K562 (cell line): ENCODE data around the gene COL24A1. TPM values are rescaled to one million over a fixed set of nuclear protein-coding genes. Genes with fewer than 3 reads are reported as not detected.

Experiments
- ATAC-seq: fragments of 200-7000 bp; cut with Tn5 transposase; 3 replicates; pipeline ENCODE4 v1.9.1; 2020; ENCODE audit warnings: moderate library complexity
- BruUV-seq: library from RNA; stranded (reverse); fragments of 400-500 nt; replicated peaks from 2 replicates; lab custom pipeline; 2021; lab: Mats Ljungman, UMichigan
- CTCF ChIA-PET: fragments of 300-600 bp; formaldehyde crosslinking; extraction: SDS; loops from one replicate; lab custom pipeline; 2021; ENCODE audit warnings: low intra/inter-chr PET ratio; lab: Yijun Ruan, JAX
- POLR2A ChIA-PET: fragments of 300-600, 350-650 bp; sonication (Branson Sonifier 250); formaldehyde crosslinking; extraction: SDS; loops from one replicate; lab custom pipeline; 2021; ENCODE audit warnings: antibody characterized with exemption, inconsistent platforms; lab: Yijun Ruan, JAX
- DNase-seq, 4 experiments: peaks; one replicate each; pipeline versions ENCODE4 v3.0.0 to v3.0.0-alpha.2; 2011 to 2018; ENCODE audit warnings: low spot score in 3 of 4, mixed read lengths in 3 of 4; ENCODE audit errors: extremely low read depth in 1 of 4
- FAIRE-seq: peaks from 2 replicates; lab custom pipeline; 2011; peaks lifted over from hg19 to GRCh38; lab: Jason Lieb, UNC
- H2AFZ ChIP-seq: 2 replicates; pipeline ENCODE4 v1.6.0; 2011; ENCODE audit warnings: low read depth, low read length, control low read depth, inconsistent platforms
- H3K27ac ChIP-seq: fragments of 200-600 bp; 3 replicates; pipeline ENCODE4 v1.8.0; 2011; ENCODE audit warnings: low read depth, mild to moderate bottlenecking, control low read depth, inconsistent platforms, low read length, moderate library complexity, mixed read lengths; ENCODE audit errors: extremely low read depth
- H3K27me3 ChIP-seq, 2 experiments: fragments of 300-600 bp in 1 of 2; 2 replicates in 1 of 2; 3 replicates in 1 of 2; pipeline versions ENCODE4 v1.6.0 to v1.8.0; 2011; ENCODE audit warnings: inconsistent platforms in 2 of 2, low read length in 2 of 2, mild to moderate bottlenecking in 1 of 2, mixed read lengths in 1 of 2, moderate library complexity in 1 of 2; ENCODE audit not compliant: control insufficient read depth in 2 of 2, insufficient read depth in 2 of 2
- H3K36me3 ChIP-seq: fragments of 300-600 bp; 3 replicates; pipeline ENCODE4 v1.8.0; 2011; ENCODE audit warnings: mild to moderate bottlenecking, low read length, inconsistent platforms; ENCODE audit not compliant: control insufficient read depth, insufficient read depth
- H3K4me1 ChIP-seq, 2 experiments: fragments of 200-600 bp in 1 of 2; replicated peaks in 1 of 2; 2 replicates in 1 of 2; 3 replicates in 1 of 2; pipeline versions ENCODE4 v1.5.1 to v1.8.0; 2011; ENCODE audit warnings: inconsistent platforms in 2 of 2, low read length in 2 of 2, mild to moderate bottlenecking in 1 of 2, mixed read lengths in 1 of 2, moderate library complexity in 1 of 2; ENCODE audit not compliant: control insufficient read depth in 2 of 2, insufficient read depth in 2 of 2
- H3K4me2 ChIP-seq: 2 replicates; pipeline ENCODE4 v1.6.1; 2011; ENCODE audit warnings: low read length, control low read depth, inconsistent platforms, mixed read lengths; ENCODE audit not compliant: insufficient read depth
- H3K4me3 ChIP-seq: fragments of 200-600 bp; sonication (generic), shearing (Covaris generic); 2 replicates; pipeline ENCODE4 v1.5.1; 2016; ENCODE audit warnings: control low read depth, inconsistent platforms
- H3K79me2 ChIP-seq: fragments of 200-600 bp; 3 replicates; pipeline ENCODE4 v1.8.0; 2011; ENCODE audit warnings: low read length, inconsistent platforms; ENCODE audit not compliant: control insufficient read depth, insufficient read depth
- H3K9ac ChIP-seq, 2 experiments: 2 replicates each; pipeline versions ENCODE4 v1.6.0 to v1.6.1; 2011; ENCODE audit warnings: low read depth in 2 of 2, low read length in 2 of 2, control low read depth in 1 of 2, inconsistent platforms in 1 of 2, mild to moderate bottlenecking in 1 of 2, mixed read lengths in 1 of 2; ENCODE audit not compliant: insufficient read depth in 1 of 2
- H3K9me1 ChIP-seq: one replicate; pipeline ENCODE4 v1.6.0; 2011; ENCODE audit warnings: inconsistent platforms, mild to moderate bottlenecking, low read length, moderate library complexity; ENCODE audit not compliant: control insufficient read depth, insufficient read depth
- H3K9me3 ChIP-seq: replicated peaks from 2 replicates; pipeline ENCODE4 v1.5.1; 2011; ENCODE audit warnings: low read depth, low read length, inconsistent platforms; ENCODE audit not compliant: control insufficient read depth, insufficient read depth
- H4K20me1 ChIP-seq: replicated peaks from 2 replicates; pipeline ENCODE4 v1.6.1; 2011; ENCODE audit warnings: low read length, inconsistent platforms, mixed read lengths; ENCODE audit not compliant: control insufficient read depth, insufficient read depth
- BRD4 ChIP-seq: fragments of 200-600 bp; sonication (generic); IDR thresholded peaks from 2 replicates; pipeline ENCODE4 v1.6.1; 2017; ENCODE audit warnings: inconsistent platforms
- CBX5 ChIP-seq: IDR thresholded peaks from 2 replicates; pipeline ENCODE4 v1.6.1; 2014; ENCODE audit warnings: low read depth, borderline replicate concordance
- CXXC5 ChIP-seq: fragments of 250-450 bp; sonication (Bioruptor Pico); IDR thresholded peaks from 2 replicates; pipeline ENCODE4 v1.8.0; 2022; ENCODE audit warnings: inconsistent platforms, mild to moderate bottlenecking, moderate library complexity
- DACH1 ChIP-seq: fragments of 450-650 bp; IDR thresholded peaks from 2 replicates; pipeline ENCODE4 v1.6.1; 2018; ENCODE audit not compliant: partially characterized antibody
- ILK ChIP-seq: fragments of 450-650 bp; IDR thresholded peaks from 2 replicates; pipeline ENCODE4 v1.6.1; 2016; ENCODE audit warnings: missing genetic modification characterization, low read depth, mild to moderate bottlenecking, missing compliant biosample characterization, moderate library complexity, borderline replicate concordance
- MEF2D ChIP-seq: conservative IDR thresholded peaks from 2 replicates; pipeline ENCODE4 v1.6.1; 2016; ENCODE audit warnings: low read depth, missing genetic modification characterization, missing compliant biosample characterization
- NR3C1 ChIP-seq: sonication (generic); formaldehyde crosslinking; IDR thresholded peaks from 2 replicates; pipeline ENCODE4 v1.8.1; 2022; ENCODE audit warnings: missing genetic modification reagents
- RUNX1 ChIP-seq: sonication (generic); IDR thresholded peaks from 2 replicates; pipeline ENCODE4 v1.6.1; 2016; ENCODE audit warnings: antibody characterized with exemption, low read depth
- SIN3A ChIP-seq, 2 experiments: fragments of 150-350 bp in 1 of 2; IDR thresholded peaks; 2 replicates each; pipeline ENCODE4 v1.6.1; 2011 to 2016; ENCODE audit warnings: borderline replicate concordance in 2 of 2, low read depth in 2 of 2, low read length in 2 of 2, mild to moderate bottlenecking in 2 of 2, moderate library complexity in 2 of 2; ENCODE audit not compliant: control insufficient read depth in 1 of 2
- THAP7 ChIP-seq: fragments of 250-450 bp; sonication (Bioruptor Pico); IDR thresholded peaks from 2 replicates; pipeline ENCODE4 v1.5.0; 2021
- WGBS: fragments of 100-300 bp; shearing (Covaris generic); methylation state at CpG from one replicate; pipeline ENCODE4 v1.1.6; 2016; ENCODE audit warnings: low coverage, mixed read lengths; ENCODE audit not compliant: insufficient coverage; ENCODE audit errors: missing lambda C conversion rate; 5-methylcytosine and 5-hydroxymethylcytosine counted together
- in situ Hi-C: fragments of 300-500 bp; cut with MboI; formaldehyde crosslinking; loops from 4 replicates; pipeline ENCODE4 v1.15.0; 2018; ENCODE audit warnings: inconsistent platforms, mixed read lengths
- intact Hi-C: fragments of 100-400 bp; cut with micrococcal nuclease; formaldehyde crosslinking; loops from 2 replicates; pipeline ENCODE4 v1.14.2; 2022
- polyA plus RNA-seq, 8 experiments: library from polyadenylated mRNA; depleted of rRNA in 4 of 8; stranded (reverse) in 5 of 8; unstranded in 3 of 8; fragments of >200 nt; fragmentation: Nextera tagmentation in 2 of 8; fragmentation: Illumina TruSeq in 1 of 8; extraction: Ambion mirVana in 2 of 8; extraction: Trizol in 1 of 8; gene quantifications; 2 replicates each; pipeline versions ENCODE4 v1.2.1 to v1.2.3, GENCODE V29; 2011 to 2014; ENCODE audit warnings: inconsistent platforms in 1 of 8, missing spikeins in 1 of 8
- total RNA-seq, 7 experiments: library from RNA; depleted of rRNA in 6 of 7; stranded (reverse); fragments of >200 nt in 6 of 7; fragmentation: Illumina TruSeq in 2 of 7; extraction: Trizol in 2 of 7; gene quantifications; 2 replicates each; pipeline versions ENCODE4 v1.2.1 to v1.2.3, GENCODE V29; 2011 to 2021; ENCODE audit warnings: low replicate concordance in 1 of 7

The COL24A1 gene
- total and polyA plus RNA-seq, 9 of the 15 experiments (the other 6 are each of a cell fraction or from before 2014, with no cell fraction given), result 0.01 to 0.06 (median 0.03) TPM; not detected in 2

DNA sequence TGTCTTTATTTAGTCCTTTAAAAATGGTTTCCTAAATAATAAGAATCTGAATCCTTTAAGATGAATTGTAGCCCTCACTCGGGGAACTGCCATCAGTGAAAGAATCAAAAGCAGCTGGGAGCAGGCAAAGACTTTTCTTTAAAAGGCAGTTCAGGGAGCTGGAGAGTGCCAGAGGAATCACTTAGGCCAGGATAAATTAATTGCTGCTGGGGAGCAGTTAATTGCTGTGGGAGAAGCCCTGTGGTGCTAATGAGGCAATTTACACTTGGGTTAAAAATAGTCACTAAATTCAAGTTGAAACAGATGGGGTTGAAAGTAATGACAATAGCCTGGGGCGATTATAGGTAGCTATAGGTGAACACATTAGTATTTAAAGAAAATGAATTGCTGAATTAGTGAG is 38.7 kb upstream of the COL24A1 start:
- POLR2A ChIA-PET, result interaction anchor here (0.6 kb wide), 1 partner anchor 252 kb away, joined by 4 read pairs; no protein-coding TSS in a partner anchor

More for the DNA sequence above, 38.7 kb upstream of the COL24A1 start:
- no peak overlapping the region for H3K9ac ChIP-seq
- H3K9me3 ChIP-seq, result no peaks in the 10 kb centered on the region
- TF ChIP-seq CXXC5 (no peak), RUNX1 (no peak), ILK (tag) (no peak), NR3C1 (no peak), CBX5 (no peak), DACH1 (no peak), MEF2D (no peak), SIN3A (IDR thresholded peaks at IDR 0.05; ENCODE audit: borderline replicate concordance in 2 of 2, control insufficient read depth in 1 of 2, low read depth in 2 of 2, low read length in 2 of 2) (no peak), BRD4 (no peak), THAP7 (CRISPR knock-in tag) (no peak)
- DNase-seq, result no peak
- H3K79me2 ChIP-seq, result no peaks in the 10 kb centered on the region
- no peaks in the 10 kb centered on the region for H3K4me1 ChIP-seq
- no peaks in the 10 kb centered on the region for H3K36me3 ChIP-seq
- H3K27me3 ChIP-seq, result no peaks in the 10 kb centered on the region
- in situ Hi-C loops (no loop called here), intact Hi-C loops (no loop called here)
- 0% methylated on average over 2 of the region's 2 CpGs for WGBS
- H2AFZ ChIP-seq, result no peak overlapping the region
- CTCF ChIA-PET, result no interaction called here
- no peak overlapping the region for H3K4me2 ChIP-seq
- H3K27ac ChIP-seq, result no peak overlapping the region
- H4K20me1 ChIP-seq, result no peaks in the 10 kb centered on the region
- no peak for ATAC-seq
- no peak for FAIRE-seq
- H3K4me3 ChIP-seq, result no peak overlapping the region
- H3K9me1 ChIP-seq, result no peaks in the 10 kb centered on the region
- no TSS peak for BruUV-seq
